Measurements from ENCODE around the gene B3GALNT2.
"Not testable (repeated sequence)": the region's sequence is repeated elsewhere in the genome, so short reads cannot be mapped to it uniquely, and the experiment has no call there.

Gene B3GALNT2

GRCh38 chr1:235503403-235504121 lies 690 bp downstream of the B3GALNT2 start:
- peak; percentile 52 for DNase-seq

GRCh38 chr1:235502601-235503402 lies 1.4 kb downstream of the B3GALNT2 start:
- no peak for DNase-seq

- DNase-seq = peak; percentile 16
Observed at GRCh38 chr1:235500971-235501540, 3.2 kb downstream of the B3GALNT2 start.

GRCh38 chr1:235495551-235495950 lies 8.7 kb downstream of the B3GALNT2 start:
- DNase-seq = no peak

GRCh38 chr1:235495030-235495429 lies 9.2 kb downstream of the B3GALNT2 start:
- DNase-seq = no peak

- no peak for DNase-seq
Observed at GRCh38 chr1:235494531-235494930, 9.7 kb downstream of the B3GALNT2 start.

GRCh38 chr1:235491644-235492043 lies 12.6 kb downstream of the B3GALNT2 start:
- no peak for DNase-seq

- no peak for DNase-seq
Observed at GRCh38 chr1:235486321-235486720, 17.9 kb downstream of the B3GALNT2 start.

GRCh38 chr1:235485558-235485957 lies 18.7 kb downstream of the B3GALNT2 start:
- DNase-seq = no peak

GRCh38 chr1:235483090-235483489 lies 21.2 kb downstream of the B3GALNT2 start:
- no peak for DNase-seq

- no peak for DNase-seq
Observed at GRCh38 chr1:235473806-235474205, 30.4 kb downstream of the B3GALNT2 start.

GRCh38 chr1:235470741-235471439 lies 33.4 kb downstream of the B3GALNT2 start:
- no peak for DNase-seq

GRCh38 chr1:235469897-235470296 lies 34.4 kb downstream of the B3GALNT2 start:
- not testable (repeated sequence) for DNase-seq

GRCh38 chr1:235468970-235469369 lies 35.3 kb downstream of the B3GALNT2 start:
- DNase-seq = peak; percentile 72

- no peak for DNase-seq
Observed at GRCh38 chr1:235468004-235468403, 36.2 kb downstream of the B3GALNT2 start.

- no peak for DNase-seq
Observed at GRCh38 chr1:235465066-235465465, 39.2 kb downstream of the B3GALNT2 start.

- DNase-seq = not testable (repeated sequence)
Observed at GRCh38 chr1:235462832-235463231, 41.4 kb downstream of the B3GALNT2 start.

- no peak for DNase-seq
Observed at GRCh38 chr1:235461954-235462353, 42.3 kb downstream of the B3GALNT2 start.

- no peak for DNase-seq
Observed at GRCh38 chr1:235460770-235461169, 43.5 kb downstream of the B3GALNT2 start.

- not testable (repeated sequence) for DNase-seq
Observed at GRCh38 chr1:235457856-235458255, 46.4 kb downstream of the B3GALNT2 start.

- DNase-seq = no peak
Observed at GRCh38 chr1:235455823-235456222, 48.4 kb downstream of the B3GALNT2 start.

GRCh38 chr1:235455097-235455496 lies 49.2 kb downstream of the B3GALNT2 start:
- DNase-seq = no peak

- DNase-seq = no peak
Observed at GRCh38 chr1:235454021-235454420, 50.2 kb downstream of the B3GALNT2 start.

All from fibroblast of skin of back (primary cell).